ENCODE data around the gene SLC1A2. TPM values are rescaled to one million over a fixed set of nuclear protein-coding genes. Genes with fewer than 3 reads are reported as not detected.

SLC1A2 gene
- total RNA-seq, 1 donor from 2014 or later, result 0.10 TPM

- Mint-ChIP-seq H3K4me1 (ENCODE audit: low read depth) (peaks cover 11% of the 10 kb centered on the region), H3K4me3 (ENCODE audit: unreplicated experiment) (no peak overlapping the region), H3K27ac (ENCODE audit: unreplicated experiment) (no peak overlapping the region), H3K9me3 (ENCODE audit: low read depth) (no peaks in the 10 kb centered on the region), H3K27me3 (ENCODE audit: low read depth) (no peaks in the 10 kb centered on the region), H3K36me3 (ENCODE audit: low read depth) (no peaks in the 10 kb centered on the region)
- no peak for TF ChIP-seq CTCF (IDR thresholded peaks at IDR 0.05)
- no peak for DNase-seq (ENCODE audit: low spot score)
These were observed 153.5 kb downstream of the SLC1A2 start for GRCh38 chr11:35265755-35266454.

- peaks cover 21% of the 10 kb centered on the region for H3K4me1 Mint-ChIP-seq (ENCODE audit: low read depth)
- no peaks in the 10 kb centered on the region for H3K36me3 Mint-ChIP-seq (ENCODE audit: low read depth)
- no peaks in the 10 kb centered on the region for H3K9me3 Mint-ChIP-seq (ENCODE audit: low read depth)
- no peak overlapping the region for H3K27ac Mint-ChIP-seq (ENCODE audit: unreplicated experiment)
- no peaks in the 10 kb centered on the region for H3K27me3 Mint-ChIP-seq (ENCODE audit: low read depth)
- DNase-seq (ENCODE audit: low spot score), result no peak
- no peak overlapping the region for H3K4me3 Mint-ChIP-seq (ENCODE audit: unreplicated experiment)
- no peak for TF ChIP-seq CTCF (IDR thresholded peaks at IDR 0.05)
These were observed 156.6 kb downstream of the SLC1A2 start for GRCh38 chr11:35262735-35263134.

GRCh38 chr11:35262056-35262455 is 157.3 kb downstream of the SLC1A2 start:
- Mint-ChIP-seq H3K9me3 (ENCODE audit: low read depth) (no peaks in the 10 kb centered on the region), H3K36me3 (ENCODE audit: low read depth) (no peaks in the 10 kb centered on the region), H3K27me3 (ENCODE audit: low read depth) (no peaks in the 10 kb centered on the region), H3K27ac (ENCODE audit: unreplicated experiment) (no peak overlapping the region), H3K4me1 (ENCODE audit: low read depth) (peaks cover 17% of the 10 kb centered on the region), H3K4me3 (ENCODE audit: unreplicated experiment) (no peak overlapping the region)
- TF ChIP-seq CTCF (IDR thresholded peaks at IDR 0.05), result no peak
- no peak for DNase-seq (ENCODE audit: low spot score)

GRCh38 chr11:35261197-35261596 is 158.2 kb downstream of the SLC1A2 start:
- Mint-ChIP-seq H3K27me3 (ENCODE audit: low read depth) (no peaks in the 10 kb centered on the region), H3K36me3 (ENCODE audit: low read depth) (no peaks in the 10 kb centered on the region), H3K27ac (ENCODE audit: unreplicated experiment) (peak overlapping the region; percentile 87), H3K4me1 (ENCODE audit: low read depth) (peaks cover 22% of the 10 kb centered on the region), H3K4me3 (ENCODE audit: unreplicated experiment) (no peak overlapping the region), H3K9me3 (ENCODE audit: low read depth) (no peaks in the 10 kb centered on the region)
- DNase-seq (ENCODE audit: low spot score), result no peak
- peak; percentile 18 for TF ChIP-seq CTCF (IDR thresholded peaks at IDR 0.05)

GRCh38 chr11:35260342-35260985 is 158.9 kb downstream of the SLC1A2 start:
- no peak for TF ChIP-seq CTCF (IDR thresholded peaks at IDR 0.05)
- Mint-ChIP-seq H3K9me3 (ENCODE audit: low read depth) (no peaks in the 10 kb centered on the region), H3K4me3 (ENCODE audit: unreplicated experiment) (peak overlapping the region; percentile 34), H3K27ac (ENCODE audit: unreplicated experiment) (peak overlapping the region; percentile 87), H3K4me1 (ENCODE audit: low read depth) (peaks cover 24% of the 10 kb centered on the region), H3K27me3 (ENCODE audit: low read depth) (no peaks in the 10 kb centered on the region), H3K36me3 (ENCODE audit: low read depth) (no peaks in the 10 kb centered on the region)
- no peak for DNase-seq (ENCODE audit: low spot score)

All from chondrocyte (in vitro differentiated cells).